GM23338 (cell line): Measurements from ENCODE around the gene RXYLT1. TPM values are rescaled to one million over a fixed set of nuclear protein-coding genes. Genes with fewer than 3 reads are reported as not detected.
"Not testable (repeated sequence)": the region's sequence is repeated elsewhere in the genome, so short reads cannot be mapped to it uniquely, and the experiment has no call there.

Experiments used
- ATAC-seq: fragments of 200-7000 bp; cut with Tn5 transposase; 3 replicates; pipeline ENCODE4 v1.9.1; 2020
- DNase-seq: peaks from one replicate; pipeline ENCODE4 v3.0.0-alpha.2; 2015; ENCODE audit warnings: low spot score
- H2AFZ ChIP-seq: fragments of 200-600 bp; sonication (generic); 2 replicates; pipeline ENCODE4 v1.8.0; 2016; ENCODE audit warnings: antibody characterized with exemption, mild to moderate bottlenecking, moderate library complexity
- H3F3A ChIP-seq: fragments of 200-600 bp; sonication (generic); replicated peaks from 2 replicates; pipeline ENCODE4 v1.8.0; 2017; ENCODE audit warnings: antibody characterized with exemption, mixed run types, low read depth
- H3K27ac ChIP-seq: fragments of 200-600 bp; sonication (generic); 2 replicates; pipeline ENCODE4 v1.6.1; 2016; ENCODE audit warnings: low read depth
- H3K27me3 ChIP-seq: fragments of 200-600 bp; sonication (generic); 2 replicates; pipeline ENCODE4 v1.8.0; 2016; ENCODE audit warnings: mild to moderate bottlenecking, mixed run types, moderate library complexity; ENCODE audit not compliant: insufficient read depth
- H3K36me3 ChIP-seq: fragments of 200-600 bp; sonication (generic); 2 replicates; pipeline ENCODE4 v1.8.0; 2016; ENCODE audit warnings: mild to moderate bottlenecking; ENCODE audit not compliant: insufficient read depth
- H3K4me1 ChIP-seq: fragments of 200-600 bp; sonication (generic); 2 replicates; pipeline ENCODE4 v1.8.0; 2016; ENCODE audit warnings: mild to moderate bottlenecking, moderate library complexity; ENCODE audit not compliant: insufficient read depth
- H3K4me2 ChIP-seq: fragments of 200-600 bp; sonication (generic); 2 replicates; pipeline ENCODE4 v1.7.1; 2017; ENCODE audit warnings: mixed run types
- H3K4me3 ChIP-seq: fragments of 200-600 bp; sonication (generic); 2 replicates; pipeline ENCODE4 v1.6.1; 2016; ENCODE audit warnings: mixed run types
- H3K79me2 ChIP-seq: fragments of 200-600 bp; sonication (generic); replicated peaks from 2 replicates; pipeline ENCODE4 v1.8.0; 2017; ENCODE audit warnings: mild to moderate bottlenecking; ENCODE audit not compliant: insufficient read depth
- H3K9me2 ChIP-seq: fragments of 200-600 bp; sonication (generic); 2 replicates; pipeline ENCODE4 v1.8.0; 2017; ENCODE audit not compliant: insufficient read depth
- H4K20me1 ChIP-seq: fragments of 200-600 bp; sonication (generic); replicated peaks from 2 replicates; pipeline ENCODE4 v1.8.0; 2017; ENCODE audit warnings: mild to moderate bottlenecking; ENCODE audit not compliant: insufficient read depth
- H3K27ac Mint-ChIP-seq: 2 replicates; pipeline ENCODE4 v1.8.0; 2020; ENCODE audit warnings: inconsistent platforms, mild to moderate bottlenecking, moderate library complexity, mixed read lengths
- H3K27me3 Mint-ChIP-seq: 3 replicates; pipeline ENCODE4 v1.8.0; 2022; ENCODE audit warnings: low read depth, mild to moderate bottlenecking, moderate library complexity, mixed read lengths, inconsistent platforms; ENCODE audit not compliant: insufficient read depth, poor library complexity
- H3K36me3 Mint-ChIP-seq: 3 replicates; pipeline ENCODE4 v1.8.0; 2021; ENCODE audit warnings: low read depth, mild to moderate bottlenecking, inconsistent platforms, moderate library complexity, mixed read lengths
- H3K4me1 Mint-ChIP-seq: 3 replicates; pipeline ENCODE4 v1.8.0; 2020; ENCODE audit warnings: mild to moderate bottlenecking, inconsistent platforms, mixed read lengths
- H3K4me3 Mint-ChIP-seq: 3 replicates; pipeline ENCODE4 v1.8.0; 2021; ENCODE audit warnings: moderate library complexity, mild to moderate bottlenecking, inconsistent platforms, mixed read lengths
- H3K9me3 Mint-ChIP-seq: 3 replicates; pipeline ENCODE4 v1.8.0; 2020; ENCODE audit warnings: moderate library complexity, mild to moderate bottlenecking, inconsistent platforms, mixed read lengths
- polyA plus RNA-seq: library from polyadenylated mRNA; unstranded; fragments of >200 nt; fragmentation: Nextera tagmentation; extraction: Ambion mirVana; gene quantifications from 2 replicates; pipeline ENCODE4 v1.2.1, GENCODE V29; 2016
- total RNA-seq: library from RNA; depleted of rRNA; stranded (reverse); fragments of >200 nt; shearing (Covaris generic); gene quantifications from 2 replicates; pipeline ENCODE4 v1.2.3, GENCODE V29; 2014

RXYLT1 gene
- total and polyA plus RNA-seq, 2 experiments from 2014 or later = 10.1 to 11.1 TPM

DNA sequence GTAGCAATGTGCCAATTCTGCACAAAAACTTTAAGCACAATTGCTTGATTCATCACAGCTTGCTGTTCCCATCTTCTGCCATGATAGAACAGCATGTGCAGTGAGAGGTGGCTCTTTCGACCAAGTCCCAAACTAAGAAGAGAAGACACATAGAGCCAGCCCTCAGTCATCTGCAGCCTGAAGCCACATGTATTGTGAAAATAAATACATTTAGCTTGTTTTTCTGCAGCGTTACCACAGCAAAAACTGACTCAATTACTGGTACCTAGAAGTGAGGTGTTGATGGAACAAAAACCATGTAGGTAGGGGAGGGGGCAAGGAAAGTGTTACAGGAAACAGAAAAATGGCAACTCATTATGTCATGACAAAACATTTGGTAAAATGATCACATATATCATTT lies 39.2 kb upstream of the RXYLT1 start:
- not testable (repeated sequence) for H3K36me3 Mint-ChIP-seq, H3K4me3 ChIP-seq, H3K36me3 ChIP-seq, H4K20me1 ChIP-seq, H2AFZ ChIP-seq, H3K27me3 Mint-ChIP-seq, H3K4me3 Mint-ChIP-seq, H3K27ac Mint-ChIP-seq, ATAC-seq, H3K4me1 ChIP-seq, DNase-seq, H3K4me1 Mint-ChIP-seq, H3K9me2 ChIP-seq, H3K4me2 ChIP-seq, H3F3A ChIP-seq, H3K9me3 Mint-ChIP-seq, H3K79me2 ChIP-seq, H3K27ac ChIP-seq, H3K27me3 ChIP-seq

DNA sequence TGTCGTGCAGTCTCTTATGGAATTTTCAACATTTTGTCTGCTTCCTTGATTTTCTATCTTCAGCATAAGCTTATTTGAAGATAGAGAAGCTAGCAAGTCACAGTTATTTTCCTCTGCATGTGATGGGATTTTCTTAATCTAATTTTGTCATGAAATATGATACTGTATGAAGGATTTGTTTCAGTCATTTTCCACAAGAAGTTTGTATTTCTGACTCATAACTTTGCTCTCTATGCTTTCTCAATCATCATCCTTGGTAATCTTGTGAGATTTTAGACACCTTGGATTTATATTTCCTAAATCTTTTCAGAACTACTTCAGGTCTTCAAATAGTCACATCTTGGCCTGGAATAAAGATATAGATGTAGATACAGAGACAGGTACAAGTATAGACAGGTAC lies 38.3 kb upstream of the RXYLT1 start:
- not testable (repeated sequence) for H3K4me3 Mint-ChIP-seq, H3K27me3 Mint-ChIP-seq, H3K4me2 ChIP-seq, H2AFZ ChIP-seq, H3K4me1 ChIP-seq, H3K79me2 ChIP-seq, H3K4me3 ChIP-seq, H3F3A ChIP-seq, H3K27ac ChIP-seq, H4K20me1 ChIP-seq, H3K4me1 Mint-ChIP-seq, H3K9me2 ChIP-seq, DNase-seq, ATAC-seq, H3K27ac Mint-ChIP-seq, H3K27me3 ChIP-seq, H3K36me3 ChIP-seq, H3K36me3 Mint-ChIP-seq, H3K9me3 Mint-ChIP-seq

DNA sequence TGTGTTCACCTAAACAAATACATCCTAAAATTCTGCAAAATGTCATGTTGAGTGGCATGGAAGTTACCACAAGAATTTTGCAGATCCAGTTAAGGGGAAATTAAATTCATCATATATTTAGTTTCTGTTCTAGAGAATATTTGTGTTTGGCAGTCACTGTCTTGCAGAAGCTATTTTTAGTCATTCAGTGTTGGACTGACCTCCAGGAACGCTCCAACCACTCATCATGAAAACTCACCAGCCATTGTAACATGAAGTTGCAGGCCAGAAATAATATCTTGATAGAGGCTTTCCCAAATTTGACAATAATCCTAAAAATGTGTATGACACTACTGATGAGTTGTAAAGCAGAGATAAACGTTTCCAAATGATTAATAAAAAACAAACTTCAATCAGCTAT lies 35.6 kb upstream of the RXYLT1 start:
- H3K4me3 Mint-ChIP-seq, DNase-seq, H3K4me3 ChIP-seq, H2AFZ ChIP-seq, H4K20me1 ChIP-seq, H3K9me2 ChIP-seq, H3K27ac ChIP-seq, ATAC-seq, H3K79me2 ChIP-seq, H3K27me3 ChIP-seq, H3K9me3 Mint-ChIP-seq, H3K36me3 Mint-ChIP-seq, H3K4me2 ChIP-seq, H3K27ac Mint-ChIP-seq, H3K27me3 Mint-ChIP-seq, H3K36me3 ChIP-seq, H3K4me1 ChIP-seq, H3K4me1 Mint-ChIP-seq, H3F3A ChIP-seq: not testable (repeated sequence)

DNA sequence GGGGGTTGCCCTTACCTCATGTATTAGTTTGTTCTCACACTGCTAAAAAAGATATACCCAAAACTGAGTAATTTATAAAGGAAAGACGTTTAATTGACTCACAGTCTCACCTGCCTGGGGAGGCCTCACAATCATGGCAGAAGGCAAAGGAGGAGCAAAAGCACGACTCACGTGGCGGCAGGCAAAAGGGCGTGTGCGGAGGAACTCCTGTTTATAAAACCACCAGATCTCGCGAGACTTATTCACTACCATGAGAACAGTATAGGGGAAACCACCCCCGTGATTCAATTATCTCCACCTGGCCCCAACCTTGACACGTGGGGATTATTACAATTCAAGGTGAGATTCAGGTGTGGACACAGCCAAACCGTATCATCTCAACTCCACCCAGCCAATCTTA lies 33.2 kb upstream of the RXYLT1 start:
- H3K9me2 ChIP-seq, ATAC-seq, H3K27ac Mint-ChIP-seq, H3K79me2 ChIP-seq, H2AFZ ChIP-seq, H3K27ac ChIP-seq, H3K4me3 Mint-ChIP-seq, H3F3A ChIP-seq, H3K4me3 ChIP-seq, H3K36me3 Mint-ChIP-seq, H3K27me3 Mint-ChIP-seq, H3K9me3 Mint-ChIP-seq, H3K4me2 ChIP-seq, H4K20me1 ChIP-seq, DNase-seq, H3K4me1 Mint-ChIP-seq, H3K4me1 ChIP-seq, H3K36me3 ChIP-seq, H3K27me3 ChIP-seq: not testable (repeated sequence)

DNA sequence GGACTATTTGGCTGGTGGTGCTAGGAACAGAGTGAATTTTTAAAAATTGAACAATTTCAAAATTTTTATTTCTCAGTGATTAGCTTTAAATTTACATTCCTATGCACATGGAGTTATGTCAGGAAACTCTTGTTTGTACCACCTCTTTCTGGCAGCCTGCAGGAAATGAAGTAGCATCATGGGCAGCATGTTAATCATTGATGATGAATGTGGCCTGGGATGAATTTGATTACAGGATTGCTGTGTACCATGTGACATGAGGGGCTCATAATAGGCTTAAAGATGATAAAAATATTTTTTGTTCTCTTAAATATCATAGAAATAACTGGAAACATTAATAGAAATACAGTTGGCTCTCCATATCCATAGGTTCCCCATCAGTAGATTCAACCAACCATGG lies 32.6 kb upstream of the RXYLT1 start:
- H3K4me3 ChIP-seq, H3K36me3 ChIP-seq, H3K4me1 Mint-ChIP-seq, DNase-seq, H3K4me2 ChIP-seq, H3K27me3 Mint-ChIP-seq, H3F3A ChIP-seq, H3K36me3 Mint-ChIP-seq, H3K4me1 ChIP-seq, ATAC-seq, H3K4me3 Mint-ChIP-seq, H4K20me1 ChIP-seq, H3K79me2 ChIP-seq, H2AFZ ChIP-seq, H3K9me3 Mint-ChIP-seq, H3K9me2 ChIP-seq, H3K27ac Mint-ChIP-seq, H3K27me3 ChIP-seq, H3K27ac ChIP-seq: not testable (repeated sequence)
